HEK293T (cell line): ENCODE results near the gene FRK.

Experiments
- FOXM1 ChIP-seq: fragments of 450-650 bp; IDR thresholded peaks from 2 replicates; pipeline ENCODE4 v1.6.1; 2017; ENCODE audit warnings: mild to moderate bottlenecking, borderline replicate concordance
- HDGF ChIP-seq: fragments of 450-650 bp; IDR thresholded peaks from 2 replicates; pipeline ENCODE4 v1.6.1; 2017; ENCODE audit warnings: antibody characterized with exemption, borderline replicate concordance
- SP1 ChIP-seq: fragments of 450-650 bp; IDR thresholded peaks from 2 replicates; pipeline ENCODE4 v1.6.1; 2017
- SUZ12 ChIP-seq: fragments of 450-650 bp; IDR thresholded peaks from 2 replicates; pipeline ENCODE4 v1.6.1; 2016; ENCODE audit warnings: mild to moderate bottlenecking

GRCh38 chr6:116029535-116029934 is 31.2 kb downstream of the FRK start:
- TF ChIP-seq SP1 (no peak), FOXM1 (no peak), SUZ12 (no peak), HDGF (no peak)
